Measurements from ENCODE around the gene JTB.

DNA sequence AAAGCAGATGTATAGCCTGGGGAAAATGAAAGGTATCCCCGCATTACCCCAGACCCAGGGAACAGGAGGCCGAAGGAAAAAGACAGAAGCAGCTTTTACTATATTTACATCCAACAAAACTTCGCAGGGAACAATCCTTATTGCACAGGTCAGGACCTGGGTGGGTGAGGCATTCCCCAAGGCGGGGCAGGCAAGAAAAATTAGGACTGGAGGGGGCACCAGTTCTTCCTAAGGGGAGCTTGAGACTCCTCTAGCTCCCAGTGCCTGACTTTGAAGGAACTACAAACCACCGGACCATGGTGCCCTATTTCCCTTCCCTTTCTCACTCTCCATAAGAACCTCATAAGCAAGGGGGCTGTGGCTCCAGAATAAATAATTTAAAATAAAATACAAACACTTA, 48.0 kb downstream of the JTB start:
- TF ChIP-seq, protein P1, sequence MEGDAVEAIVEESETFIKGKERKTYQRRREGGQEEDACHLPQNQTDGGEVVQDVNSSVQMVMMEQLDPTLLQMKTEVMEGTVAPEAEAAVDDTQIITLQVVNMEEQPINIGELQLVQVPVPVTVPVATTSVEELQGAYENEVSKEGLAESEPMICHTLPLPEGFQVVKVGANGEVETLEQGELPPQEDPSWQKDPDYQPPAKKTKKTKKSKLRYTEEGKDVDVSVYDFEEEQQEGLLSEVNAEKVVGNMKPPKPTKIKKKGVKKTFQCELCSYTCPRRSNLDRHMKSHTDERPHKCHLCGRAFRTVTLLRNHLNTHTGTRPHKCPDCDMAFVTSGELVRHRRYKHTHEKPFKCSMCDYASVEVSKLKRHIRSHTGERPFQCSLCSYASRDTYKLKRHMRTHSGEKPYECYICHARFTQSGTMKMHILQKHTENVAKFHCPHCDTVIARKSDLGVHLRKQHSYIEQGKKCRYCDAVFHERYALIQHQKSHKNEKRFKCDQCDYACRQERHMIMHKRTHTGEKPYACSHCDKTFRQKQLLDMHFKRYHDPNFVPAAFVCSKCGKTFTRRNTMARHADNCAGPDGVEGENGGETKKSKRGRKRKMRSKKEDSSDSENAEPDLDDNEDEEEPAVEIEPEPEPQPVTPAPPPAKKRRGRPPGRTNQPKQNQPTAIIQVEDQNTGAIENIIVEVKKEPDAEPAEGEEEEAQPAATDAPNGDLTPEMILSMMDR (IDR thresholded peaks at IDR 0.05; ENCODE audit: poor library complexity, severe bottlenecking): no peak
- TF ChIP-seq, protein P2, sequence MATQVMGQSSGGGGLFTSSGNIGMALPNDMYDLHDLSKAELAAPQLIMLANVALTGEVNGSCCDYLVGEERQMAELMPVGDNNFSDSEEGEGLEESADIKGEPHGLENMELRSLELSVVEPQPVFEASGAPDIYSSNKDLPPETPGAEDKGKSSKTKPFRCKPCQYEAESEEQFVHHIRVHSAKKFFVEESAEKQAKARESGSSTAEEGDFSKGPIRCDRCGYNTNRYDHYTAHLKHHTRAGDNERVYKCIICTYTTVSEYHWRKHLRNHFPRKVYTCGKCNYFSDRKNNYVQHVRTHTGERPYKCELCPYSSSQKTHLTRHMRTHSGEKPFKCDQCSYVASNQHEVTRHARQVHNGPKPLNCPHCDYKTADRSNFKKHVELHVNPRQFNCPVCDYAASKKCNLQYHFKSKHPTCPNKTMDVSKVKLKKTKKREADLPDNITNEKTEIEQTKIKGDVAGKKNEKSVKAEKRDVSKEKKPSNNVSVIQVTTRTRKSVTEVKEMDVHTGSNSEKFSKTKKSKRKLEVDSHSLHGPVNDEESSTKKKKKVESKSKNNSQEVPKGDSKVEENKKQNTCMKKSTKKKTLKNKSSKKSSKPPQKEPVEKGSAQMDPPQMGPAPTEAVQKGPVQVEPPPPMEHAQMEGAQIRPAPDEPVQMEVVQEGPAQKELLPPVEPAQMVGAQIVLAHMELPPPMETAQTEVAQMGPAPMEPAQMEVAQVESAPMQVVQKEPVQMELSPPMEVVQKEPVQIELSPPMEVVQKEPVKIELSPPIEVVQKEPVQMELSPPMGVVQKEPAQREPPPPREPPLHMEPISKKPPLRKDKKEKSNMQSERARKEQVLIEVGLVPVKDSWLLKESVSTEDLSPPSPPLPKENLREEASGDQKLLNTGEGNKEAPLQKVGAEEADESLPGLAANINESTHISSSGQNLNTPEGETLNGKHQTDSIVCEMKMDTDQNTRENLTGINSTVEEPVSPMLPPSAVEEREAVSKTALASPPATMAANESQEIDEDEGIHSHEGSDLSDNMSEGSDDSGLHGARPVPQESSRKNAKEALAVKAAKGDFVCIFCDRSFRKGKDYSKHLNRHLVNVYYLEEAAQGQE (IDR thresholded peaks at IDR 0.05; ENCODE audit: borderline replicate concordance): no peak
- no peak for TF ChIP-seq MXI1 (conservative IDR thresholded peaks at IDR 0.05; ENCODE audit: poor library complexity, severe bottlenecking)
- TF ChIP-seq TAF1 (IDR thresholded peaks at IDR 0.05; ENCODE audit: low read depth): no peak
- TF ChIP-seq SMC3 (conservative IDR thresholded peaks at IDR 0.05; ENCODE audit: poor library complexity): no peak
- TF ChIP-seq EZH2 (IDR thresholded peaks at IDR 0.05; ENCODE audit: borderline replicate concordance, insufficient read depth, low read length, poor library complexity, severe bottlenecking): no peak
- no peak for TF ChIP-seq EP300 (conservative IDR thresholded peaks at IDR 0.05; ENCODE audit: poor library complexity, severe bottlenecking)
- no peak for TF ChIP-seq POLR2AphosphoS5 (IDR thresholded peaks at IDR 0.05)

Measured in neural cell (in vitro differentiated cells).